Endothelial cell (in vitro differentiated cells): ENCODE results near the gene ITGAD. TPM values are rescaled to one million over a fixed set of nuclear protein-coding genes. Genes with fewer than 3 reads are reported as not detected.

ENCODE experiments used
- DNase-seq: peaks from one replicate; pipeline ENCODE4 v3.0.0; 2021; ENCODE audit warnings: low spot score
- H3K27ac Mint-ChIP-seq: one replicate; pipeline ENCODE4 v1.8.0; 2021; ENCODE audit warnings: mixed read lengths, inconsistent platforms; ENCODE audit not compliant: unreplicated experiment
- H3K27me3 Mint-ChIP-seq: one replicate; pipeline ENCODE4 v1.8.0; 2021; ENCODE audit warnings: mild to moderate bottlenecking, moderate library complexity, mixed read lengths, inconsistent platforms; ENCODE audit not compliant: unreplicated experiment
- H3K36me3 Mint-ChIP-seq: one replicate; pipeline ENCODE4 v1.8.0; 2021; ENCODE audit warnings: mild to moderate bottlenecking, low read depth, mixed read lengths, inconsistent platforms; ENCODE audit not compliant: unreplicated experiment
- H3K4me1 Mint-ChIP-seq: one replicate; pipeline ENCODE4 v1.8.0; 2021; ENCODE audit warnings: mild to moderate bottlenecking, mixed read lengths, inconsistent platforms; ENCODE audit not compliant: unreplicated experiment
- H3K4me3 Mint-ChIP-seq: one replicate; pipeline ENCODE4 v1.8.0; 2021; ENCODE audit warnings: mild to moderate bottlenecking, mixed read lengths, inconsistent platforms; ENCODE audit not compliant: unreplicated experiment
- H3K9me3 Mint-ChIP-seq: one replicate; pipeline ENCODE4 v1.8.0; 2021; ENCODE audit warnings: mixed read lengths, inconsistent platforms; ENCODE audit not compliant: unreplicated experiment
- CTCF ChIP-seq: fragments of 200-600 bp; sonication (generic); IDR thresholded peaks from one replicate; pipeline ENCODE4 v1.5.0; 2021; ENCODE audit warnings: antibody characterized with exemption; ENCODE audit not compliant: unreplicated experiment
- total RNA-seq: library from RNA; stranded (reverse); fragmentation: NEBNext Ultra II Directional; extraction: Animal tissue kit (Norgen Biotek cat#: 25700); gene quantifications from one replicate; pipeline ENCODE4 v1.2.1, GENCODE V29; 2021; ENCODE audit not compliant: unreplicated experiment

Gene ITGAD
- total RNA-seq, 1 donor from 2014 or later = not detected

- Mint-ChIP-seq H3K27me3 (peaks cover 10% of the 10 kb centered on the region), H3K27ac (no peak overlapping the region), H3K4me1 (peaks cover 27% of the 10 kb centered on the region), H3K4me3 (no peak overlapping the region), H3K9me3 (no peaks in the 10 kb centered on the region), H3K36me3 (no peaks in the 10 kb centered on the region)
- TF ChIP-seq CTCF = no peak
- no peak for DNase-seq
Observed at GRCh38 chr16:31453255-31454204, 60.4 kb downstream of the ITGAD start.

- Mint-ChIP-seq H3K4me1 (peaks cover 35% of the 10 kb centered on the region), H3K4me3 (peak overlapping the region; percentile 48), H3K27me3 (peaks cover 19% of the 10 kb centered on the region), H3K27ac (peak overlapping the region; percentile 18), H3K9me3 (no peaks in the 10 kb centered on the region), H3K36me3 (no peaks in the 10 kb centered on the region)
- peak; percentile 52 for DNase-seq
- TF ChIP-seq CTCF = no peak
Observed at GRCh38 chr16:31455601-31456314, 62.6 kb downstream of the ITGAD start.

GRCh38 chr16:31456988-31457360, 63.8 kb downstream of the ITGAD start:
- peaks cover 30% of the 10 kb centered on the region for H3K4me1 Mint-ChIP-seq
- peaks cover 16% of the 10 kb centered on the region for H3K27me3 Mint-ChIP-seq
- no peak overlapping the region for H3K27ac Mint-ChIP-seq
- no peaks in the 10 kb centered on the region for H3K9me3 Mint-ChIP-seq
- no peak overlapping the region for H3K4me3 Mint-ChIP-seq
- no peak for TF ChIP-seq CTCF
- H3K36me3 Mint-ChIP-seq = no peaks in the 10 kb centered on the region
- no peak for DNase-seq

- peaks cover 20% of the 10 kb centered on the region for H3K27me3 Mint-ChIP-seq
- H3K4me3 Mint-ChIP-seq = peak overlapping the region; percentile 94
- no peaks in the 10 kb centered on the region for H3K9me3 Mint-ChIP-seq
- peaks cover 25% of the 10 kb centered on the region for H3K4me1 Mint-ChIP-seq
- H3K36me3 Mint-ChIP-seq = peaks cover 4% of the 10 kb centered on the region
- DNase-seq = peak; percentile 35
- TF ChIP-seq CTCF = no peak
- peak overlapping the region; percentile 80 for H3K27ac Mint-ChIP-seq
Observed at GRCh38 chr16:31458073-31458843, 65.1 kb downstream of the ITGAD start.
